ENCODE results near the gene SNRPB2. TPM values are rescaled to one million over a fixed set of nuclear protein-coding genes. Genes with fewer than 3 reads are reported as not detected.

Gene SNRPB2
- total and polyA plus RNA-seq, 12 donors = 28.8 to 49.2 (median 32.2) TPM

DNA sequence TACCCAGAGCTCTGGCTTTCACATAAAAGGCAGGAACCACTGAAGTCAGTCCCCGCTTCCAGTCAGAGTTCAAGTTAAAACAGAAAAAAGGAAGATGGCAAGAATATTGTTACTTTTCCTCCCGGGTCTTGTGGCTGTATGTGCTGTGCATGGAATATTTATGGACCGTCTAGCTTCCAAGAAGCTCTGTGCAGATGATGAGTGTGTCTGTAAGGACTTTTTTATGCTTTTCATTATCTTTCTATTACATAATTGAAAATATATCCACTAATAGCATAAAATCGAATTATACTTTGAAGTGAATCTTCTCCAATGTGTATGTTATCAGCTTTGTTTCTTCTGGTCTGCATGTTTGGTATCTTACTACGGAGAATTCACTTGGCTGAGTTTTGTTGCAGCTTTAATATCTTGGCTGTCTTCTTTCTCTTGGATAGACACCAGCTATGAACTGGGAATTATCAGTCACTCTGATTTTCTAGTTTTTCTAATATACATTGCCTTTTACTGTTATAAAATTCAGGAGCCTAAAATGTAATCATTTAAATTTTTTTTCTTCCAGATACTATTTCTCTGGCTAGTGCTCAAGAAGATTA is 18.6 kb downstream of the SNRPB2 start, which contains the start of gene OTOR:
TSS of gene OTOR (plus strand) at position 51 of the 593 bp plus-strand sequence. CDS start at position 95, 44 bp downstream.
- 64 to 71% methylated on average over 5 of the region's 5 CpGs for WGBS, 2 donors
- no peak for ATAC-seq
- H3K27me3 ChIP-seq = peaks cover 0 to 21% (median 6%) of the 10 kb centered on the region in 7 donors

GRCh38 chr20:16749573-16749972 is 19.7 kb downstream of the SNRPB2 start:
- Histone ChIP-seq H3K36me3 (no peaks in the 10 kb centered on the region), H3K27ac (no peak overlapping the region), H3K9me3 (no peaks in the 10 kb centered on the region), H3K4me3 (no peak overlapping the region), H3K4me1 (no peaks in the 10 kb centered on the region), H3K27me3 (peaks cover 0 to 21% (median 6%) of the 10 kb centered on the region in 7 donors)
- WGBS, 2 donors = 43 to 45% methylated on average over 11 of the region's 11 CpGs
- TF ChIP-seq, protein P1, sequence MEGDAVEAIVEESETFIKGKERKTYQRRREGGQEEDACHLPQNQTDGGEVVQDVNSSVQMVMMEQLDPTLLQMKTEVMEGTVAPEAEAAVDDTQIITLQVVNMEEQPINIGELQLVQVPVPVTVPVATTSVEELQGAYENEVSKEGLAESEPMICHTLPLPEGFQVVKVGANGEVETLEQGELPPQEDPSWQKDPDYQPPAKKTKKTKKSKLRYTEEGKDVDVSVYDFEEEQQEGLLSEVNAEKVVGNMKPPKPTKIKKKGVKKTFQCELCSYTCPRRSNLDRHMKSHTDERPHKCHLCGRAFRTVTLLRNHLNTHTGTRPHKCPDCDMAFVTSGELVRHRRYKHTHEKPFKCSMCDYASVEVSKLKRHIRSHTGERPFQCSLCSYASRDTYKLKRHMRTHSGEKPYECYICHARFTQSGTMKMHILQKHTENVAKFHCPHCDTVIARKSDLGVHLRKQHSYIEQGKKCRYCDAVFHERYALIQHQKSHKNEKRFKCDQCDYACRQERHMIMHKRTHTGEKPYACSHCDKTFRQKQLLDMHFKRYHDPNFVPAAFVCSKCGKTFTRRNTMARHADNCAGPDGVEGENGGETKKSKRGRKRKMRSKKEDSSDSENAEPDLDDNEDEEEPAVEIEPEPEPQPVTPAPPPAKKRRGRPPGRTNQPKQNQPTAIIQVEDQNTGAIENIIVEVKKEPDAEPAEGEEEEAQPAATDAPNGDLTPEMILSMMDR (IDR thresholded peaks at IDR 0.05) = no peak
- ATAC-seq (no peak), DNase-seq (no peak)
- intact Hi-C loops (cut with DNase I) = no loop called here

More for the DNA sequence above, 18.6 kb downstream of the SNRPB2 start, which contains the start of gene OTOR:
- no peaks in the 10 kb centered on the region for H3K4me1 ChIP-seq
- DNase-seq = no peak
- no peaks in the 10 kb centered on the region for H3K9me3 ChIP-seq
- H3K4me3 ChIP-seq = no peak within 1 kb of the TSS
- intact Hi-C loops (cut with DNase I) = no loop called here
- TF ChIP-seq, protein P1 (IDR thresholded peaks at IDR 0.05) = no peak
- H3K27ac ChIP-seq = no peak within 1 kb of the TSS
- no peaks in the 10 kb centered on the region for H3K36me3 ChIP-seq

DNA sequence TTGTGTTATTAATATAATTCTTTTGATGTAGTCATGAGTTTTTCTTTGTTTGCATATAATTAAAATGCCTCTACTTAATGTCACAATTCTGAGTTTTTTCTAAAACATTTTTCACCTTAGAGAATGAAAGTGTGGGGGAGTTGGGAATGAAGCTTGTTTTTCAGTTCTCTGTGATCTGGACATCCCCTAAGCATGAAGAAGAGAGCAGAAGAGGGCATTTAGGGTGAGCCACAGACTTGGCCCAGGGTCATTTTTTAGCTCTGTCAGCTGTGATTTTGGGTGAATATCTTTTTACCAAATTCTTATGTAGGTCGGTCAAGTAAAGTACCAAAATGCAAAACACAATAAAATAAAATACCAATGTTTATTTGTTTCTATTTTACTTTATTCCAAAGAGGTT is 22.3 kb downstream of the SNRPB2 start:
- intact Hi-C loops (cut with DNase I) = loop anchor here in 1 of 10 donors (10.0 kb wide), 1 partner anchor 237 kb away; no protein-coding TSS in a partner anchor
- no peaks in the 10 kb centered on the region for H3K4me1 ChIP-seq
- H3K4me3 ChIP-seq = no peak overlapping the region
- 77 to 81% methylated on average over 1 of the region's 1 CpG for WGBS, 2 donors
- peaks cover 0 to 20% (median 6%) of the 10 kb centered on the region in 7 donors for H3K27me3 ChIP-seq
- no peak for DNase-seq
- H3K27ac ChIP-seq = no peak overlapping the region
- no peak for ATAC-seq
- TF ChIP-seq, protein P1 (IDR thresholded peaks at IDR 0.05) = no peak
- no peaks in the 10 kb centered on the region for H3K36me3 ChIP-seq
- H3K9me3 ChIP-seq = no peaks in the 10 kb centered on the region

DNA sequence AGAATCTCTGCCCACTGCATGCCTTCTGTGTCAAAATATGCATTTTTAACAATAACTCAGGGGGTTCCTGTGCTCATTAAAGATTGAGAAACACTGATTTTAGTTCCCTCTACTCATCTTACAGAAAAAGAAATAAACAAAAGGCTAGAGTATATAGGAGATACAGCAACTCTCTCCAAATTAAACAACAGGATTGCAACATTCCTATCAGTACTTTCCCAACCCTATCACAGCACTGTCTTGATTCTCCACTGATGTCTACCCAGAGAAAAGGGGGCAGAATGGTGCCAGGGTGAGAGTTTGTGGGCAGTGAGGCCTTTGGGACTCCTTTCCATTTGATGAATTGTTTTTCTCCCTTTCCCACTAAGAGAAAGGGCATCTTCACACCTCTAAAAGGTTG is 23.1 kb downstream of the SNRPB2 start:
- intact Hi-C loops (cut with DNase I) = loop anchor here in 1 of 10 donors (10.0 kb wide), 1 partner anchor 238 kb away; no protein-coding TSS in a partner anchor

More for the DNA sequence above, 23.1 kb downstream of the SNRPB2 start:
- Histone ChIP-seq H3K4me3 (no peak overlapping the region), H3K4me1 (no peaks in the 10 kb centered on the region), H3K36me3 (no peaks in the 10 kb centered on the region), H3K27me3 (peaks cover 0 to 20% (median 9%) of the 10 kb centered on the region in 7 donors), H3K9me3 (no peaks in the 10 kb centered on the region), H3K27ac (no peak overlapping the region)
- ATAC-seq (no peak), DNase-seq (no peak)
- TF ChIP-seq, protein P1 (IDR thresholded peaks at IDR 0.05) = no peak

Data from heart right ventricle (tissue), 16 donors.